ENCODE data around the gene RBFA. TPM values are rescaled to one million over a fixed set of nuclear protein-coding genes. Genes with fewer than 3 reads are reported as not detected.

RBFA gene
- total RNA-seq, 2 experiments from 2014 or later, result 53.0 to 54.8 TPM

DNA sequence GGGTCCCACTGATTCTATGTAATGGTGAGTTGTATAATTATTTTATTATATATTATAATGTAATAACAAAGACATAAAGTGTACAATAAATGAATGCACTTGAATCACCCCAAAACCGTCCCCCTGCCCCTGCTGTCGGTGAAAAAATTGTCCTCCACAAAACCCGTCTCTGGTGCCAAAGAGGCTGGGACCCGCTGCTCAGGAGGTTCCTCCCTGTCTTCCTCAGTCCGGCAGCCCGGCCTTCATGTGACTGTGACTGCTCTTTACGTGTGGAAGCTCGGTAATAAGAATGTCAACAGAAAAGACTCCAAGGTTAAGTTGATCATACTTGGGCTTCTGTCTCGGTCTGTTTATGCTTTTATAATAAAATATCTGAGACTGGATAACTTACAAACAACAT, 42.1 kb downstream of the RBFA start:
- Mint-ChIP-seq H3K27ac (no peak overlapping the region), H3K9me3 (no peaks in the 10 kb centered on the region), H3K4me3 (no peak overlapping the region), H3K27me3 (no peaks in the 10 kb centered on the region), H3K4me1 (no peaks in the 10 kb centered on the region), H3K36me3 (no peaks in the 10 kb centered on the region)
- DNase-seq, result no peak

DNA sequence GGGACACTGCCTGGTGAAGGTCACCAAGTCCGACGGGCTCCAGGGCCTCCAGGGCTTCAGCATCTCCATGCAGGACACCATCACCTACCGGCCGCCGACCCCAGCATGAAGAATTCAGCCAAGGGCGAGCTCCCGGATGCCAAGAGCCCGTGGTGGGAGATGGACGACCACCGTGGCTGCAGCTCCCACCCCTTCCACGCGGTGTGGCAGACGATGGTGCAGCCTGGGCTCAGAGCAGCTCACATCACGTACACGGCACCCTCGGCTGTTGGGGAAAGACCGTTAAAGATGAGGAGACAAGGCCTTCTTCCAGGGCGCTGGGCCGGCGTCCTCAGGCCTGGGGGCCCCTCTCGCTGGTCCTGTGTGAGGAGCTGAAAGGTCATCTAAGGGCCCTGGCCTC, 43.6 kb downstream of the RBFA start:
- H3K4me3 Mint-ChIP-seq, result no peak overlapping the region
- no peaks in the 10 kb centered on the region for H3K4me1 Mint-ChIP-seq
- H3K27ac Mint-ChIP-seq, result no peak overlapping the region
- H3K36me3 Mint-ChIP-seq, result no peaks in the 10 kb centered on the region
- H3K27me3 Mint-ChIP-seq, result no peaks in the 10 kb centered on the region
- no peak for DNase-seq
- no peaks in the 10 kb centered on the region for H3K9me3 Mint-ChIP-seq

Other genes with a start within 250 kb of the RBFA start
- not detected for gene KCNG2, start 236.5 kb upstream of the RBFA start, total RNA-seq
- 10 to 100 TPM; 30.0 to 30.2 TPM for gene SLC66A2, start 82.8 kb upstream of the RBFA start, total RNA-seq
- gene HSBP1L1, start 69.8 kb upstream of the RBFA start, total RNA-seq, result 10 to 100 TPM; 11.2 to 14.5 TPM
- 100 to 1,000 TPM; 230 to 241 TPM for gene TXNL4A, start 45.9 kb upstream of the RBFA start, total RNA-seq
- gene ADNP2, start 74.8 kb downstream of the RBFA start, total RNA-seq, result 10 to 100 TPM; 34.7 to 34.8 TPM
- under 1 TPM; 0.21 to 0.26 TPM for gene PARD6G, start 213.1 kb downstream of the RBFA start, total RNA-seq

Data from activated naive CD8-positive, alpha-beta T cell treated with anti-CD3 and anti-CD28 coated beads for 36 hours (primary cell).